Astrocyte of the spinal cord (primary cell): Measurements from ENCODE around the gene SUN1.

Experiments
- DNase-seq: peaks from one replicate; pipeline ENCODE4 v3.0.0; 2011; ENCODE audit warnings: low read depth, low spot score
- H3K4me3 ChIP-seq: 2 replicates; pipeline ENCODE4 v1.5.1; 2011; ENCODE audit warnings: low read depth, mild to moderate bottlenecking, low read length, moderate library complexity
- in situ Hi-C: cut with HindIII; loops from 2 replicates; pipeline ENCODE4 v1.10.0; 2017; ENCODE audit warnings: low sequenced_read_pairs
- TF ChIP-seq, protein P1 (sequence below): IDR thresholded peaks from 2 replicates; pipeline ENCODE4 v1.5.1; 2012; ENCODE audit warnings: low read depth, mild to moderate bottlenecking, low read length, inconsistent platforms

SUN1 gene

DNA sequence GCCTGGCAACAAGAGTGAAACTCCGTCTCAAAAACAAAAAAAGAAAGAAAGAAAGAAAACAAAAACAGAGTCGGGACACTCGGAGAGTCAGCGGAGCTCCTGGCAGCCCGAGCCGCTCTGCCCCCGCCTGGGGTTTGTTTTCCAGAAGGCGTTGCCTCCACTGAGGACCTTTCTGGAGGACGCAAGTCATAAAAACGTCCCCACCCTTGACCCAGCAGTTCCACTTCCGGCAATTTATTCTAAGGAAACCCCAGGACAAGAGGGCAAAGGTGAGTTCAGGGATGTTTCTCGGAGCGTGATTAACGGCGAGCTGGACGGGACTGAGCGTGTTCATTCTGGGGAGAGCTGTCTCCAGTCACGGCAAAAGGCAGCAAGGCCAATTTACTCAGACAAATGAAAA lies 27.0 kb upstream of the SUN1 start:
- in situ Hi-C loops: no loop called here
- DNase-seq: no peak
- H3K4me3 ChIP-seq: no peak overlapping the region
- TF ChIP-seq, protein P1, sequence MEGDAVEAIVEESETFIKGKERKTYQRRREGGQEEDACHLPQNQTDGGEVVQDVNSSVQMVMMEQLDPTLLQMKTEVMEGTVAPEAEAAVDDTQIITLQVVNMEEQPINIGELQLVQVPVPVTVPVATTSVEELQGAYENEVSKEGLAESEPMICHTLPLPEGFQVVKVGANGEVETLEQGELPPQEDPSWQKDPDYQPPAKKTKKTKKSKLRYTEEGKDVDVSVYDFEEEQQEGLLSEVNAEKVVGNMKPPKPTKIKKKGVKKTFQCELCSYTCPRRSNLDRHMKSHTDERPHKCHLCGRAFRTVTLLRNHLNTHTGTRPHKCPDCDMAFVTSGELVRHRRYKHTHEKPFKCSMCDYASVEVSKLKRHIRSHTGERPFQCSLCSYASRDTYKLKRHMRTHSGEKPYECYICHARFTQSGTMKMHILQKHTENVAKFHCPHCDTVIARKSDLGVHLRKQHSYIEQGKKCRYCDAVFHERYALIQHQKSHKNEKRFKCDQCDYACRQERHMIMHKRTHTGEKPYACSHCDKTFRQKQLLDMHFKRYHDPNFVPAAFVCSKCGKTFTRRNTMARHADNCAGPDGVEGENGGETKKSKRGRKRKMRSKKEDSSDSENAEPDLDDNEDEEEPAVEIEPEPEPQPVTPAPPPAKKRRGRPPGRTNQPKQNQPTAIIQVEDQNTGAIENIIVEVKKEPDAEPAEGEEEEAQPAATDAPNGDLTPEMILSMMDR: no peak

DNA sequence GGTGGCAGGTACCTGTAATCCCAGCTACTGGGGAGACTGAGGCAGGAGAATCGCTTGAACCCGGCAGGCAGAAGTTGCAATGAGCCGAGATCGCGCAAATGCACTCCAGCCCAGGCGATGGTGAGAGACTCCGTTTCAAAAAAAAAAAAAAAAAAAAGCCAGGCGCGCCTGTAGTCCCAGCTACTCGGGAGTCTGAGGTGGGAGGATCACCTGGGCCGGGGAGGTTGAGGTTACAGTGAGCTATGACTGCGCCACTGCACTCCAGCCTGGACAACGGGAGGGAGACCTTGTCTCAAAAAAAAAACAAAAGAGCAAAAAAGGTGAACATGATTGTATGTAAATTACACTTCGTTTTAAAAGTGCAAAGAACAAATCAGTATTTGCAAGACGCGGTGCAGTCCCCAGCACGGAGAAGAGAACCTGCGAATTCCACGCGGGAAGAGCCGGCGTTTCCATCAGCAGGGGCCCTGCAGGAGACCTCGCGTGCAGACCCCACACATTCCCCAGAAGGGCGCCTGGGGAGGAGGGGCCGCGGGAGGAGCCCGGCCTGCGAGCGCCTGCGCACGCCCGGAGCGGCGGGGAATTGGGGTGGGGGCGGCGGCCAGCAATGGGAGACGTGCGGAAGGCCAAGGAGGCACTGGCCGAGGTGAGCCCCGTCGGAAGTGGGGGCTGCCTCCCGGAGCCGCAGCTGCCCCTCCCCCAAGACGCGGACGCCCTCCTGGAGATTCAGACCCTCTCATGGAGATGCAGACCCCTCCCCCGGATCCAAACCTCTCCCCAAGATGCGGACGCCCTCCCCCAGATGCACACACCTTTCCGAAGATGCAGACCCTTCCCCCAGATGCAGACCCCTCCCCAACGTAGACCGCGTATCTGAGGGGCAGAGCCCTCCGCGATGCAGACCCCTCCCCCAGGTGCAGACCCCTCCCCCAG lies 16.7 kb upstream of the SUN1 start:
- peak overlapping the region; percentile 52 for H3K4me3 ChIP-seq
- TF ChIP-seq, protein P1: no peak
- DNase-seq: no peak

DNA sequence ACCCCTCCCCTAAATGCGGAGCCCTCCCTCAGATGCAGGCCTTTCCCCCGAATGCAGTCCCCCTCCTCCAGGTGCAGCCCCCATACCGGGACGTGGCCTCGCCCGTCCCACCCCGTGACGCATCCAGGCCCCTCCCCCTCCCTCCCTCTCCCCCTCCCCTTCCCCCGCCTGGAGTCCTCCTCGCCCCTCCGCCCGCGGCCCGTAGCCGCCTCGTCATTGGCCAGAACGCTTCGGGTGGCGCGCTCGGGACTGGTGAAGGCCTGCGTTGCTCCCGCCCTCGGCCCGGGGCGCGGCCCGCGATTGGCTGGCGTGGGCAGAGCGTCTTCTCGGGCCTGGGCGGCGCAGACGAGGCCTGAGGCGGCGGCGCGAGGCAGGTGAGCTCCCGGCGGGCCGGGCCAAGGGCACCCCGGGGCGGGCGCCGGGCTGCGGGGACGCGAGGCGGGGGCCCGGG lies 16.0 kb upstream of the SUN1 start:
- TF ChIP-seq, protein P1: no peak
- peak overlapping the region; percentile 80 for H3K4me3 ChIP-seq
- in situ Hi-C loops: no loop called here
- peak; percentile 98 for DNase-seq

More for the DNA sequence above, 16.7 kb upstream of the SUN1 start:
- in situ Hi-C loops: no loop called here

DNA sequence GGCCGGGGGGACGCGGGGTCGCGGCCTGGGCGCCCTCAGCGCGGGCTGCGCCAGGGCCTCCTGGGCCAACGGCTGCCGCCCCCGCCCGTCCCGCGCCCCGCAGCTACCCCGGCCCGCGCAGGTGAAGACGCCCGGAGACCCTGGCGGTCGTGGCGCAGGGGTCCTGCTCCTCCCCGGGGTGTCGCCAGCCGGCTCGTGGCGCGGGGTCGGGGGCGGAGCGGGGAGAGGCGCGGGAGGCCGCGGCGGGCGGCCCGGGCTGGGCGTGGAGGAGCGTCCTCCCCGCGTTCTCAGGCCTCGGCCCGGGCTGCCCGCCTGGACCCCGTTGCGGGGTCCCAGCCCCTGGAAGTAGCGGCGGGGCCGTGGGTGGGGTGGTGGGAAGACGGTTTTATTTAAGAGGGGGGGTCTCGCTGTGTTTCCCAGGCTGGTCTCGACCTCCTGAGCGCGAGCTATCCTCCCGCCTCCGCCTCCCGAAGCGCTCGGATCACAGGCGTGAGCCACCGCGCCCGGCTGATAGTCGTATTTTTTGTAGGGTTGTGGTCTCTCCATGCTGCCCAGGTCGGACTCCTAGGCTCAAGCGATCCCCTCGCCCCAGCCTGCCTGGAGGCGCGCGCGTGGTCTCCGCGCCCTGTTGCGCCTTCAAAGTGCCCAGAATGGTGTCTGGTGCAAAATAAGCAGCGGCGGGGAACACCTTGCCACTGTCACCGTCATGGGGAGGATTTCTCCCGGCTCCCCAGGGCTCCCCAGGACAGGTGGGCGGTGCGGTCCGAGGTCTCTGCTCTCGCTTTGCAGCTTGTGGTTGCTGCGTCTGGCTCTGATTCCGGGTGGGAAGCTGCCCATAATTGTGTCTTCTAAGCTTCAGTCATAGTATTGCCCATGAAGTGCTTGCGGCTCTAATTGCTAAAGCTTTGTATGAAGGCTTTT lies 15.3 kb upstream of the SUN1 start:
- TF ChIP-seq, protein P1: no peak
- DNase-seq: peak; percentile 40
- H3K4me3 ChIP-seq: peak overlapping the region; percentile 80
- in situ Hi-C loops: no loop called here

DNA sequence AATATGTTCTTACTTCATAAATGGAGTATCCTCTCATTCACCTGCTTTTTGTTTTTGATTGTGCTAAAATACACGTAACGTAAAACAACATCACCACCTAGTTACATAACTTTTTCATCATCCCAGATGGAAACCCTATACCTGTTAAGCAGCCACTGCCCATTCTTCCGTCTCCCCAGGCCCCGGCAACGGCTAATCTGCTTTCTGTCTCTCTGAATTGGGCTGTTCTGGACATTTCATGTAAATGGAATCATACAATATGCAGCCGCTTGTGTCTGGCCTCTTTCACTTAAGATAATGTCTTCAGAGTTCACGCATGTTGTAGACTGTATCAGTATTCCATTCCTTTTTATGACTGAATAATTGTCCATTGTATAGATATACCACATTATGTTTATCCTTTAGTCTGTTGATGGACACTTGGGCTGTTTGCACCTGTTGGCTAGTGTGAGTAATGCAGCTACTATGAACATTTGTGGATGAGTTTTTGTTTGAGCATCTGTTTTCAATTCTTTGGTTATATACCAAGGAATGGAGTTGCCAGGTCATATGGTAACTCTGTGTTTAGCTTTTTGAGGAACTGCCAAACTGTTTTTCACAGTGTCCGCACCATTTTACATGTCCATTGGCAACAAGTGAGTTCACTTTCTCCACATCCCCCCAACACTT lies 14.1 kb upstream of the SUN1 start:
- TF ChIP-seq, protein P1: peak; percentile 22
- H3K4me3 ChIP-seq: no peak overlapping the region
- in situ Hi-C loops: no loop called here

DNA sequence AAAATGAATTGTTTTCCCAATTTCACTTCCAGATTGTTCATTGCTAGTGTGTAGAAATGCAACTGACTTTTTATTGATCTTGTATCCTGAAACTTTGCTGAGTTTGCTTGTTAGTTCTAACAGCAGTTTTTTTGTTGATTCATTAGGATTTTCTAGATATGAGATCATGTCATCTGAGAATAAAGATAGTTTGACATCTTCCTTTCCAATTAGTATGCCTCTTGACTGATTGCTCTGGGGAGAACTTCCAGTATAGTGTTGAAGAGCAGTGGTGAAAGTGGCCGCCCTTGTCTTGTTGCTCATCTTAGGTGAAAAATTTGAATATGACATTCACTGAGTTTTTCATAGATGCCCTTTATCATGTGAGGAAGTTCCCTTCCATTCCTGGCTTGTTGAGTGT lies 11.9 kb upstream of the SUN1 start:
- in situ Hi-C loops: no loop called here

More for the DNA sequence above, 14.1 kb upstream of the SUN1 start:
- DNase-seq: peak; percentile 74

More for the DNA sequence above, 11.9 kb upstream of the SUN1 start:
- no peak overlapping the region for H3K4me3 ChIP-seq
- no peak for DNase-seq
- TF ChIP-seq, protein P1: no peak
